T-helper 1 cell treated with Interleukin-12 subunit alpha and Interleukin-12 subunit beta and Interleukin-4 antibody, amounts not matched to agents 30 ng/mL and 1 ng/mL, for 36 hours (primary cell): ENCODE results near the gene ACOT7. TPM values are rescaled to one million over a fixed set of nuclear protein-coding genes. Genes with fewer than 3 reads are reported as not detected.
"Not testable (repeated sequence)": the region's sequence is repeated elsewhere in the genome, so short reads cannot be mapped to it uniquely, and the experiment has no call there.

Source experiments
- intact Hi-C: fragments of 100-400 bp; cut with micrococcal nuclease; formaldehyde crosslinking; loops from one replicate; pipeline ENCODE4 v1.15.1; 2024
- total RNA-seq: library from RNA; stranded (reverse); gene quantifications from 2 replicates; pipeline ENCODE4 v1.2.3, GENCODE V29; 2022

Gene ACOT7
- total RNA-seq, 1 donor from 2014 or later, result 72.3 TPM

DNA sequence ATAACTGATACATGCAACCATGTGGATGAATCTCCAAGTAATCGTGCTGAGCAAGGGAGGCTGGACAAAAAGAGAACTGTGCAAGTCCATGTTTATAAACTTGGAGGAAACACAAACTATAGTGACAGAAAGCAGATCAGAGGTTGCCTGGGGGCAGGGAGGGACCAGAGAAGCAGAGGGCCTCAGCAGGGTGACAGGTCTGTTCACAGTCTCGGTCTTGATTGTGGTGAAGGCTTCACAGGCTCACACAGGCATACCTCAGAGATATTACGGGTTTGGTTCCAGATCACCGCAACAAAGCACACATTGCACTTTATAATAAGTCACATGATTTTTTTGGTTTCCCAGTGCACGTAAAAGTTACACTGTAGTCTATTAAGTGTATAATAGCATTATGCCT is 28.5 kb downstream of the ACOT7 start:
- intact Hi-C loops, result loop anchor here (2.0 kb wide), 1 partner anchor 16 kb away; no protein-coding TSS in a partner anchor

DNA sequence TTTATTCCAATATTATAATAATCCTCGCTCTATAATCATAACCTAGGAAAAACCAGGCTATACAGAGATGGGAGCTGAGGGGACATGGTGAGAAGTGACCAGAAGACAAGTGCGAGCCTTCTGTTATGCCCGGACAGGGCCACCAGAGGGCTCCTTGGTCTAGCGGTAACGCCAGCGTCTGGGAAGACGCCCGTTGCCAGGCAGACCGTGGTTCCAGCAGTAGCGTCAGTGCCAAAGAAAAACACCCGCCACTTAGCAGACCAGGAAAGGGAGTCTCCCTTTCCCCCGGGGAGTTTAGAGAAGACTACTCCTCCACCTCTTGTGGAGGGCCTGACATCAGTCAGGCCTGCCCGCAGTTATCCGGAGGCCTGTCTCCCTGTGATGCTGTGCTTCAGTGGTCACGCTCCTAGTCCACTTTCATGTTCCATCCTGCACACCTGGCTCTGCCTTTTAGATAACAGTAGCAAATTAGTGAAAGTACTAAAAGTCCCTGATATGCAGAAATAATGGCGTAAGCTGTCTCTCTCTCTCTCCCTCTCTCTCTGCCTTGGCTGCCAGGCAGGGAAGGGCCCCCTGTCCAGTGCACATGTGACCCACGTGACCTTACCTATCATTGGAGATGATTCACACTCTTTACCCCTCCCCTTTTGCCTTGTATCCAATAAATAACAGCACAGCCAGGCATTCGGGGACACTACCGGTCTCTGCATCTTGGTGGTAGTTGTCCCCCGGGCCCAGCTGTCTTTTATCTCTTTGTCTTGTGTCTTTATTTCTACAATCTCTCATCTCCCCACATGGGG is 30.3 kb downstream of the ACOT7 start:
- intact Hi-C loops, result not testable (repeated sequence)

DNA sequence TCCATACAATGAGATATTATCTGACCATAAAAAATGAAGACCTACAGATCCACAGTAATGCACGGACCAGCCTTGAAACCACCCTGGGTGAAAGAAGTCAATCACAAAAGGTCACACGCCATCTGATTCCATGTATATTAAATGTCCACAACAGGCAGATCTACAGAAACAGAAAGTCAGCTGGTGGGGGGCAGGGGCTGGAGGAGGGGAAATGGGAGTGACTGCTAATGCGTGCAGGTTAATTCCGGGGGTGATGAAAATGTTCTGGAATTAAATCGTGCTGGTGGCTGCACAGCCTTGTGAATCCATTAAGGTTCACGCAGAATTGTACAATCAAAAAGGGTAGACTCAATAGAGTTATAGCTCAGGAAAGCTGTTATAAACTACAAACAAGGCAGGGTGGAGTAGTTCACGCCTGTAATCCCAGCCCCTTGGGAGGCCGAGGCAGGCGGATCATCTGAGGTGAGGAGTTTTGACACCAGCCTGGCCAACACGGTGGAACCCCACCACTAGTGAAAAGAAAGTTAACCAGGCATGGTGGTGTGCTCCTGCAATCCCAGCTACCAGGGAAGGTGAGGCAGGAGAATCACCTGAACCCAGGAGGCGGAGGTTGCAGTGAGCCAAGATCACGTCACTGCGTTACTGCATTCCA is 32.3 kb downstream of the ACOT7 start:
- intact Hi-C loops, result no loop called here

DNA sequence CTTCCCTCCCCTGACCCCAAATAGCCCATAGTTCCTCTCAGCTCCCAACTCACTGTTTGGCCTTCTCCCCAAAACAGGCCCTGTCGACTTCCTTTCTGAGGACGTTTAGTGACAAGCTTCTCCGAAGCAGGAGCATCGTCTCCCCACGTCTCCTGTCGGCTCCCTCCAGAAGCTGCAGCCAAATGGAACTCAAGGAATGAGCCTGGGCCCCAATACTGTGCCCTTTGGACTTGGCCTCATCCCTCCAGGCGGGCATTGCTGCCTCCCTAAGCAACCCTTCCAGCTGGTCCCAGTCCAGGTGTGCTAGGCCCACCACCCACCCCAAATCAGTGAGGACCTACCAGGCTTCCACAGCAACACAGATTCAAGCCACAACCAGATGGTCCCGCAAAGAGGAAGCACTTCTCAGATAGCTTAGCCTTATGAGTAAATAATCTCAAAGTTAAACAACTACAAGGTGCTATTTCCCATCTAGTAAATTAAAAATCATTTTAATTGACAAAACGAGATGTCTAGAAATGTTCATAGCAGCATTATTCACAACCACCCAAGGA is 33.0 kb downstream of the ACOT7 start:
- intact Hi-C loops, result no loop called here

DNA sequence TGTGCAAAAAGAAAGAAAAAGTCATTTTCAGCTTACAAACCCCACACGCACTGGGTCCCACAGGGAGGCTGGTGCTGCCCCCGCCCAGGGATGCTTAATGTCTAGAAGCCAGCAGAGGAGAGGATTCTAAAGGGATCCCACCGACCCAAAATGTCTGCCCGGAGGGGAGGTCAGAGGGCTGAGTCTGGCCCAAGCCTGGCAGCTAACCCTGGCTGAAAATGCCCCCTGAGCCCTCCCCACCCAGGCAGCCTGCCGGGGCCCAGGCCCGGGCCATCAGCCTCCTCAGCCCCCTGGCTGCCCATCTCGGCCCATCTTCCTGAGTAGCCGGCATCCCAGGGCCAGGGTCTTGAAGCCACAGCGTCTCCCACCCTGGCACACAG is 33.5 kb downstream of the ACOT7 start:
- intact Hi-C loops, result no loop called here

DNA sequence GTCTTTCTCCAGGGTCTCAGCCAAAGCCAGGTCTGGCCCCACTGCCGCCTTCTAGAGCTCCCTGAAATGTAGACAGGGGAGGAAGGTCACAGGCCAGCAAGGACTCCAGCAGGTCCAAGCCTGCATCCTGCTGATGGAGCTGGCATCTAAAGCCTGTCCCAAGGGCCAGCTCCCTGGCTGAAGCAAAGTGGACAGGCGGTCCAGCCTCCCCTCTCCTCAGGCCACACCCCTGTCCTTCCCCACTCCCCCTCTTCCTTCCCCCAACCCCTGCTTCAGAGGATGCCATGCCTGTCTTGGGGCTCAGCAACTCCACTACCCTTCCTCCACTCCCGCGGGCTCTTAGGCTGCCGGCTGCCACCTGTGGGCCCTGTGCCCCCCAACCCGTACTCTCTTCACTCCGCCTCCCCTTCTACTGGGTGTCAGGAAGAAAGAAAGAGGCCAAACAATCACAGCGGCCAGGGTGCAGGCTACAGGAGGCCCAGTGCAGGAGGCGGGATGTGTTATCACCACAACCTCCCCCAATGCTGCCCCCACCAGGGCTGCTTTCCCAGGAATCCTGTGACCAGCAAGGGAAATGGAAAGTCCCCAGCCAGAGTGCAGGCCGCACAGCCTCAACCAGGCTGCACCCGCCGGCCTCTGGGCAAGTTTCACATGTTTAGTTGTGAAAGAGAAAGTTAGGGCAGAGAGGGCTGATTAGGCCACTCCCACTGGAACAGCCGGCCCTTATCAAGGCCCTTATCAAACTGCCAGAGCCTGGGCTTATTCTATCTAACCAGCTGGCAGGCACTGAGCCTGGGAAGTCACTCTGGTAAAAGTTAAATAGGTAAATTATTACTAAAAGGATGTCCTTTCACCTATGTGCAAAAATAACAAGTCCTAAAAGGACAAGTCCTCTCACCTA is 34.1 kb downstream of the ACOT7 start:
- intact Hi-C loops, result loop anchor here (1.0 to 2.0 kb wide), 3 partner anchors 11 to 45 kb away; partner anchors contain the start of gene ACOT7

DNA sequence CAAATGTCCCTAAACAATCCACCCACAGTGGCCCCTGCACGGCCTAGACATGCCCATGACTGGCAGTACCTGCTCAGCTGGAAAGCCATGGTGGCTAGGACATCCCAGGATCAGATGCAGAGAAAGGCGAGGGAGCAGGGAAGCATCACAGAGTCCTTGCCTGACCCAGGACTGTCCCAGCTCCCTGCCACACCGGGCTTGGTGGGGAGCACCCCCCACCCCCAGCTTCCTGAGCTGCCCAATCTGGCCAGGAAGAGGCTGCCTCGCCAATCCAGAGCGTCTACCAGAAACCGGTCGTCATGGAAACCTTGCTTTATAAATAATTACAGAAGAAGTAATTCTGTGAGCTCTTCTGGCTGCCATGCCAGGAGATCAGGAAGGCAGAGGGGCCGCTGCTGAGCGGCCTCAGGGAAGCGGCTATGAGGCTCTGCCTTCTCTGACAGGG is 34.8 kb downstream of the ACOT7 start:
- intact Hi-C loops, result loop anchor here (1.0 to 2.0 kb wide), 3 partner anchors 10 to 46 kb away; partner anchors contain the start of gene ACOT7

DNA sequence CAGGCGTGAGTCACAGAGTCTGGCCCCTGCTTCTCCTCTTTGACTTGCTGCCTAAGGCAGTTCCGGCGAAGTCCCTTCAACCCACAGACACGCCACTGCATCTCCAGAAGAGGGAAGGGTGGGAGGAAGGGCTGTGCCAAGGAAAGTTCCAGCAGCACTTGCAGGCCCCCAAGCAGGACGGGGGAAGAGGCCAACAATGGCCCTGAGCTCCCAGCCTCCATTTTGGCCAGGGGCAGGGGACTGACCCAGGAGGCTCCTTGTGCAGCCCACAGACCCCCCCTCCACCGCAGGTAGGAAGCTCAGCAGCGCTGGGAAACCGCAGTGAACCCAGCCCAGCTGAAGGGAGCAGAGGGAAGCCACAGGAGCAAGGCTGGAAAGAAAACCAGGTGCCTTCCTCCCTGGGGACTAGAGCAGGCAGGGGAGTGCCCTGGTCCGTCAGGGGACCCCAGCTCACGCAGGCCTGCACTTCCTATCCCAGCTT is 35.4 kb downstream of the ACOT7 start:
- intact Hi-C loops, result loop anchor here (2.0 kb wide), 1 partner anchor 47 kb away; no protein-coding TSS in a partner anchor

DNA sequence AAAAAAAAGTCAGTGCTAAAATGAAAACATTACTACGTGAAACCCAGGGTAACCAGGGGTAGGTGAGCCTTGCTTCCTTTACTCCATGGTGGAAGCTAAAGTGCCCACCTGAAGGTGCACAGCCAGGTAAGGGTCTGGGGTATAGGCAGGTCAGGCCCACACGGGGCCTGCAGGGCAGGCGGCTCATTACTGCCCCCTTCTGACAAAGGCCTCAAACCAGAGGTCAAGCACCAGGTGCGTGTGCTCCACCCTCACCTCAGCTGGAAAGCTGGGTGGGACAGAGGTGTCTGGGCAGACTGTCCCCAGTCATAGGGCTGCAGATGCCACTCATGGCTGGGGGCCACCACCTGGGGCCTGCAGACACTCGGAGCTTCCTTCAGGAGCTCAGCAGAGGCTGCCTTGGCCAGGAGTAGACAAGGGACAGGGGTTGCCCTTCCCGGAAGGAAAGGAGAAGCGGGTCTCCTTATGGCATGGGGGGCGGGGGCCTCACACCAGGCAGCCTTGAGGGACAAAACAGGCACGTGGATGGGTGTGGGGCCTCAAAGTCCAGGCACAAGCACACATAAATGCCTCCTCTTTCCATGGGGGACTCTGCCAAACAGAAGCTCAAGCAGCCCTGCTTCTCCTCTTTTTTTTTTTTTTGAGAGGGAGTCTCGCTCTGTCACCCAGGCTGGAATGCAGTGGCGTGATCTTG is 36.2 kb downstream of the ACOT7 start:
- intact Hi-C loops, result no loop called here

DNA sequence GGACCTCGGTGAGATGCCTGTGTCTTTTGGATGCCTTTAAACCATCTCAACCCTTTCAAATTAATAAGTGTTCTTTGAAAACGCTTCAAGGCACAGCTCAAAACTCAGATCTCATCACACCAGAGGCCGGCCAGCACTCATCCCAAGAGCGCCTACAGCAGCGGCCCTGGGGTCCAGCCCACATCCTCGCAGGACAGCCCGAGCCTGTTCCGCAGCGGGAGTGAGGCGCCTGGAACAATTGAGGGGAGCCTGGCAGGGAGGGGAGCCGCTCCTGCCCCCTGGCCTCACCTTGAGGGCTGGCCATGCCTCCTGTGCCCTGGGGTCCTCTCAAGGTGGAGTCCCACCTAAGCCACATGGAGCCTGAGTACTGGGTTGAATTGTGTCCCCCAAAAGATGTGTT is 37.9 kb downstream of the ACOT7 start:
- intact Hi-C loops, result no loop called here

DNA sequence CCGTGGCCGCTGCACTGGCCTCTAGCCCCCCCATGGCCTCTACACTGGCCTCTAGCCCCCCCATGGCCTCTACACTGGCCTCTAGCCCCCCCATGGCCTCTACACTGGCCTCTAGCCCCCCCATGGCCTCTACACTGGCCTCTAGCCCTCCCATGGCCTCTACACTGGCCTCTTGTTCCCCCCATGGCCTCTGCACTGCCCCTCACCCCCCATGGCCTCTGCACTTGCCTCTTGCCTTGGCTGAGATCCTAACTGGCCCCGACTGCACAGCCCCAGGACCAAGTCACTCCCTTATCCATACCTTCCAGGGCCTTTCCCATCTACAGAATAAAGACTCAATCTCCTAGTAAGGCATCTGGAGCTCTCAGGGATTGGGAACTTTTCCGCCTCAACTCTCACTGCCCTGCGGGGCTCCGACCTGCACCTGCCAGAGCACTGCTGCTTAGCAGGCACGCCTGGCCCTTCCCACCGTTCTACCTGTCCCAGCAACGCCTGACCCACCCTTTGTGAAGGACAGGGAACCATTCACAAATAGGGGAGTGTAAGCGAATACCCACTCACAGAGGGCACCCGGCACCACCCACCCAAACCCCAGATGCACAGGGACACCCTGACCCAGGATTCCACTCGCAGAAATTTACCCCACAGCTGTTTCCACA is 38.8 kb downstream of the ACOT7 start:
- intact Hi-C loops, result no loop called here

DNA sequence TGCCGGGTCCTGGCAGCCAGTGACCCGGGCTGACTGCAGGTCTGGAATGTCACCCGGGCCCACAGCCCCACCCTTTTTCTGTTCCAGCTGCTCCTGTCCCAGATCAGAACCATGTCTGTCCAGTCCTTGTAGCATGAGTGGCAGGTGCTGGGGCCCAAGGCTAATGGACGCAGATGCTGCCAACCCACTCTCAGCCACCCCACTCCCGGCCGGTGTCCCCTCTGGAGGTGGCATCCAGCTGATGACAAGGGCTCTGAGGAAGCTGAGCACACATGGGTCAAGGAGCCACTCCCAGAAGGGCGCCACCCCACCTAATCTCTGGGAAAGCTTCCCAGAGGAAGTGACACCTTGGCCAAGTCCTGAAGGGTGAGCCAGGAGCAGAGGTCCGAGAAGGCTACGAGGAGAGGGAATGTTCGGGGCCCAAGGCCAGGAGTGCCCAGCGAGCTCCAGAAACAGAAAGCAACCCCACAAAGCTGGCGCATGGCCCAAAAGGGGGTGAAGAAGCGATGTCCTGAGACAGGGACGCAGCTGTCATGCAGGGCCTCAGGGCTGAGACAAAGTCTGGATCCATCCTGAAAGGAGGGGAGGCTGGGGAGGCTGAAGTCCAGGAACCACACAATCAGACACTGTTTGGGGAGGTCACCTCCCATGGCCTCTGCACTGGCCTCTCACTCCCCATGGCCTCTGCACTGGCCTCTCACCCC is 39.5 kb downstream of the ACOT7 start:
- intact Hi-C loops, result no loop called here

DNA sequence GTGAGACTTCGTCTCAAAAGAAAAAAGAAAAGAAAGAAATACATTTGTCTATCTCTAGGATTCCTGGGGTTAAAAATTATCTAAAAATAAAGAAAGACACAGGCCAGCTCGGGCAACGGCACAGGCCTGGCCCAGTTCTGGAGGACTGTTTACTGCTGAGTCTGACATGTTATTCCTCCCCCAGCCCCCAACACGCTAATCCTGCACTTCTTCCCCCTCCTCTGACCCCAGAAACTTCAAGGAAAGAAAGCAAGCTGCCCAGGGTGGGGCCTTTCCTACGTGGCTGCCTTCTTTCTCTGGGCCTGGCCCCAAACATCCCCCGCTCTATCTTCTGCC is 40.0 kb downstream of the ACOT7 start:
- intact Hi-C loops, result no loop called here

DNA sequence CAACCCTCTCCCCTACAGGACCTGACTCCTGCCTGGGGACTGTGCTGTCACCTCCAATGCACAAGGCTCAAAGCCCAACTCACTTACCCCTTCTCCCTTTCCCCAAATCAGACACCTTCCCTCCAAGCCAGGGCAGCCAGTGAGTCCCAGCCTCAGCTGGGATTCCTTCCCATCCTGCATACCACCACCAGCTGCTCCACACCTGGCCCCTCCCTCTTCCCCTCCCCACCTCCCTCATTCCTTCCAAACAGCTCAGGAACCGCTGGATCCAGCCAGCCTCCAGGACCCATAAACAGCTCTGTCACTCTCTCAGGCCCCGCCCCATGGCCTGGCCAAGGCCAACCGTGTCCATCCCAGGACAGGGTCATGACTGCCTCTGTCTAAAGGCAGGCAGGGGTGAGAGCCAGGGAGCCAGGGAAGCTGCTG is 41.4 kb downstream of the ACOT7 start:
- intact Hi-C loops, result no loop called here

DNA sequence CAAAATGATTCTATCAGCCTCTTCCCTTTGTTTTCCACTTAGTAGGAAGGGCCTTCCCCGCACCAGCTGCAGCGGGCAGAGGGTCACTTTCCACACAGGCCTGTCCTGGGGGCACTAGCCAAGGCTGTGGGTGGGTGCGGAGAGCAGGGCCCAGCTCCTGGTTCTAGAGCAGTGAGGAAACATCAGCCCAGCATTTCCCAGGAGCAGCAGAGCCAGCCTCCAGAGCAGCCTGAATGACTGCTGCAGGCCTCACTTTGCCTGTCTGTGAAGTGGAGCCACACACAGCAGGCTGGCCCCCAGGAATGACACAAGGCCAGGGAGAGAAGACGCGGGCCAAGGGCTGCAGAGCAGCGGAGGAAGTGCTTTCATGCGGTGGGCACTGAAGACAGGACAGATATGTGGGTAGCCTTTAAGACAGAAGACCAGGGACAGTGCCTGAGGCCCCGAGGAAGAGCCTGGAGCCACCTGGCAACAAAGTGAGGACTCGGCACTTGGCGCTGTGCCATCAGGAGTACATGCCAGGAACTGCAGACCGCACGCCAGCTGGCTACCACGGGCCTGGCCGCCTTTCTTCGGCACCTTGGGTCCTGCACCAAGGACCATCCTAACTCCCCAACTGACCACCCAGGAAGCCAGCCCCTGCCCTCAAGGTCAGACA is 42.0 kb downstream of the ACOT7 start:
- intact Hi-C loops, result no loop called here

DNA sequence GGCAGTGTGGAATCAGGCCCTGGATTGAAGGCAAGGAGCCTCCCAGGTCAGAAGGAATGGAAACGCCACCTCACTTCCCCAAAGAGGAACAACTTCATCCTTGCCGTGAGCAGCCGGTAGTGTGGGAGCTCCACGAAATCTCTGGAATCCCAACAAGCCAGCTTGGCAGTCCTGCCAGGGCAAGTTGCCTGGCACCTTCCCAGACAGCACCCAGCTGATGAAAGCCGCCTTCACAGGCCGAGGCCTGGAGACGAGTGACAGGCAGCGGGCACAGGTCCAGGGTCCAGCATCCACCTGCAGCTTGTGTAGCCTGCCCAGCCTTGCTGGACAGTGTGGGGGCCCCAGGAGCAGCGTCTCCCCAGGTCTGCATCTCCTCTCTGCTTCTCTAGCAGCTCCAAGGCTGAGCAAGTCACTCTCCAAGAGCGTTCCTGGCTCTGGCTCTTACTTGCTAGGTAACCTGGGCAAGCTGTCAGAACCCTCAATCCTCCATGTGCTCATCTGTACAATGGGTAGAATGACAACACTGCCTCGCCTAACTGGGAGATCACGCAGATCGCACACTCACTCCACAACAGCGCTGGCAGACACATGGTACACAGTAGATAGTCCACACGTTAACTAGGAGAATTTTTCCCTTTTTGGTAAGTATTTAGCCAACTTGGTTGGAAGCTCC is 43.0 kb downstream of the ACOT7 start:
- intact Hi-C loops, result no loop called here

DNA sequence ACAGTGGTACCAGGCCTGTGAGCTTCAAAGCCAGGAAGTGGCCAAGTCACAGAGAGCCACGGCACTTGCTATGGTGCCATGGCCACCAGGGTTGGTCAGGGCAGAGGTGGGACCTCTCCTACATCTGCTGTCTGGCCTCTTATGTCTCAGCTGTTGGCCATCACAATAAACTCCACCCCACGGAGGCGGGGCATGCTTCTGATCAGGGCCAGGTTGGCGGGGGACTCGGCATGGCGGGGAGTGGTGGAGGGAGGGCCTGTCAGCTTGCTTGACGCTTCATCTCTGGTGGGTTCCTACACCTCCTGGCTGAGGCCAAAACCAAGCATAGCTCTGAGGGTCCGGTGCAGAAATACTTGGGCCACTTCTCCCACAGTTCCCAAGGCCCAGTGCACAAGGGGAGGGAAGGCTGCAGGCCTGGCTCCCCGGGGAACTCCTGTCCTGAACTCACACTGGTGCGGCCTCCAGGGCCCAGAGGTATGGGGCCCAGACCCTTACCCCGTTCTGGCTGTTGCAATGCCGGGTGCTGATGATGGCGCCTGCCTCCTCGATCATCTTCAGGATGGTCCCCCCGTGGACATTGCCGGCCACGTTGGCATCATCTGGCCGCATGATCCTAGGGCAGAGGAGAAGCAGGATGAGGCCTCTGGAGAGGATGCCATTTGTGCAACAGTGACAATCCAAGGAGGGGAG is 44.2 kb downstream of the ACOT7 start:
- intact Hi-C loops, result loop anchor here (2.0 kb wide), 1 partner anchor 15 kb away; no protein-coding TSS in a partner anchor
